HepG2 (cell line): Measurements from ENCODE around the gene TTC28. TPM values are rescaled to one million over a fixed set of nuclear protein-coding genes. Genes with fewer than 3 reads are reported as not detected.
A peak's percentile ranks its signal among the peaks of the same experiment; 100 is the strongest.

Source experiments
- CERS6 ChIP-seq: sonication (generic); formaldehyde crosslinking; IDR thresholded peaks from 2 replicates; pipeline ENCODE4 v1.5.0; 2020; ENCODE audit warnings: missing genetic modification reagents
- EED ChIP-seq: sonication (generic); formaldehyde crosslinking; IDR thresholded peaks from 2 replicates; pipeline ENCODE4 v1.5.0; 2020; ENCODE audit warnings: mild to moderate bottlenecking, missing genetic modification reagents
- ETV5 ChIP-seq: IDR thresholded peaks from 2 replicates; pipeline ENCODE4 v1.6.1; 2018; ENCODE audit warnings: missing biosample characterization, missing genetic modification reagents, inconsistent platforms, borderline replicate concordance
- GPN1 ChIP-seq: sonication (generic); formaldehyde crosslinking; IDR thresholded peaks from 2 replicates; pipeline ENCODE4 v1.5.1; 2020; ENCODE audit warnings: missing genetic modification reagents, borderline replicate concordance
- HMG20B ChIP-seq: conservative IDR thresholded peaks from 2 replicates; pipeline ENCODE4 v1.6.1; 2016; ENCODE audit warnings: missing genetic modification reagents, missing compliant biosample characterization
- KMT2B ChIP-seq: IDR thresholded peaks from 2 replicates; pipeline ENCODE4 v1.6.1; 2016; ENCODE audit warnings: missing genetic modification reagents, missing compliant biosample characterization
- MAZ ChIP-seq, 2 experiments: sonication (generic) in 1 of 2; formaldehyde crosslinking in 1 of 2; IDR thresholded peaks; 2 replicates each; pipeline versions ENCODE4 v1.5.0 to v1.6.1; 2012 to 2020; ENCODE audit warnings: low read depth in 2 of 2, mild to moderate bottlenecking in 2 of 2, borderline replicate concordance in 1 of 2, improper control_type of control experiment in 1 of 2, low read length in 1 of 2, missing genetic modification reagents in 1 of 2, moderate library complexity in 1 of 2
- MED8 ChIP-seq: sonication (generic); formaldehyde crosslinking; IDR thresholded peaks from 2 replicates; pipeline ENCODE4 v1.8.1; 2023; ENCODE audit warnings: mild to moderate bottlenecking, missing genetic modification reagents; ENCODE audit not compliant: insufficient replicate concordance
- NR3C1 ChIP-seq: sonication (generic); formaldehyde crosslinking; IDR thresholded peaks from 2 replicates; pipeline ENCODE4 v1.4.0; 2020; ENCODE audit warnings: missing genetic modification reagents
- PCBP2 ChIP-seq: fragments of 200-400 bp; formaldehyde crosslinking; optimal IDR thresholded peaks from 2 replicates; pipeline ENCODE3; 2018; ENCODE audit warnings: low read length, low read depth; ENCODE audit not compliant: poor library complexity, severe bottlenecking
- RBM22 ChIP-seq: fragments of 200-400 bp; formaldehyde crosslinking; optimal IDR thresholded peaks from 2 replicates; pipeline ENCODE3; 2017; ENCODE audit warnings: mild to moderate bottlenecking, low read length, moderate library complexity
- RBM39 ChIP-seq: fragments of 200-400 bp; formaldehyde crosslinking; IDR thresholded peaks from one replicate; pipeline ENCODE4 v1.6.1; 2018; ENCODE audit warnings: antibody characterized with exemption, mild to moderate bottlenecking, low read depth, low read length; ENCODE audit not compliant: poor library complexity, severe bottlenecking
- RFXAP ChIP-seq: sonication (generic); formaldehyde crosslinking; IDR thresholded peaks from 2 replicates; pipeline ENCODE4 v1.4.0; 2020; ENCODE audit warnings: missing genetic modification reagents, borderline replicate concordance
- RXRB ChIP-seq: IDR thresholded peaks from 2 replicates; pipeline ENCODE4 v1.6.1; 2016; ENCODE audit warnings: borderline replicate concordance, missing genetic modification reagents, missing compliant biosample characterization
- TBX2 ChIP-seq: sonication (generic); formaldehyde crosslinking; IDR thresholded peaks from 2 replicates; pipeline ENCODE4 v1.5.0; 2020; ENCODE audit warnings: missing genetic modification reagents, mild to moderate bottlenecking, borderline replicate concordance
- TGIF2 ChIP-seq: IDR thresholded peaks from 2 replicates; pipeline ENCODE4 v1.6.1; 2016; ENCODE audit warnings: control low read depth, missing compliant biosample characterization
- ZNF274 ChIP-seq: sonication (generic); formaldehyde crosslinking; IDR thresholded peaks from 2 replicates; pipeline ENCODE4 v1.5.1; 2020; ENCODE audit warnings: mild to moderate bottlenecking, missing genetic modification reagents
- ZNF790 ChIP-seq: sonication (generic); formaldehyde crosslinking; IDR thresholded peaks from 2 replicates; pipeline ENCODE4 v1.8.0; 2022; ENCODE audit warnings: missing genetic modification reagents, mild to moderate bottlenecking, borderline replicate concordance
- ZUFSP ChIP-seq: sonication (generic); formaldehyde crosslinking; IDR thresholded peaks from 2 replicates; pipeline ENCODE4 v1.9.0; 2021; ENCODE audit warnings: missing genetic modification reagents, mild to moderate bottlenecking, borderline replicate concordance
- polyA plus RNA-seq, 8 experiments: library from polyadenylated mRNA; depleted of rRNA in 3 of 8; stranded (reverse) in 7 of 8; unstranded in 1 of 8; fragments of >200 nt; fragmentation: Illumina TruSeq in 4 of 8; extraction: Trizol in 4 of 8; gene quantifications; 2 replicates each; pipeline versions ENCODE4 v1.2.1 to v1.2.3, GENCODE V29; 2011 to 2016; ENCODE audit warnings: low read depth in 4 of 8, missing spikeins in 1 of 8, mixed read lengths in 1 of 8; ENCODE audit not compliant: insufficient read depth in 1 of 8
- total RNA-seq, 5 experiments: library from RNA; depleted of rRNA; stranded (reverse); fragments of >200 nt; fragmentation: Illumina TruSeq; extraction: Trizol; gene quantifications; 2 replicates each; pipeline ENCODE4 v1.2.3, GENCODE V29; 2016; ENCODE audit warnings: low read depth in 1 of 5
- TF ChIP-seq, protein P1 (sequence below): sonication (generic); formaldehyde crosslinking; IDR thresholded peaks from 2 replicates; pipeline ENCODE4; 2020; ENCODE audit warnings: missing genetic modification reagents, mild to moderate bottlenecking, borderline replicate concordance
- TF ChIP-seq, protein P2 (sequence below): sonication (generic); formaldehyde crosslinking; IDR thresholded peaks from 2 replicates; pipeline ENCODE4 v1.8.0; 2022; ENCODE audit warnings: missing genetic modification reagents, mild to moderate bottlenecking, inconsistent platforms, borderline replicate concordance

TTC28 gene
- total and polyA plus RNA-seq, 2 of the 13 experiments (the other 11 are each of a cell fraction or from before 2014, with no cell fraction given): 4.2 to 13.1 TPM

DNA sequence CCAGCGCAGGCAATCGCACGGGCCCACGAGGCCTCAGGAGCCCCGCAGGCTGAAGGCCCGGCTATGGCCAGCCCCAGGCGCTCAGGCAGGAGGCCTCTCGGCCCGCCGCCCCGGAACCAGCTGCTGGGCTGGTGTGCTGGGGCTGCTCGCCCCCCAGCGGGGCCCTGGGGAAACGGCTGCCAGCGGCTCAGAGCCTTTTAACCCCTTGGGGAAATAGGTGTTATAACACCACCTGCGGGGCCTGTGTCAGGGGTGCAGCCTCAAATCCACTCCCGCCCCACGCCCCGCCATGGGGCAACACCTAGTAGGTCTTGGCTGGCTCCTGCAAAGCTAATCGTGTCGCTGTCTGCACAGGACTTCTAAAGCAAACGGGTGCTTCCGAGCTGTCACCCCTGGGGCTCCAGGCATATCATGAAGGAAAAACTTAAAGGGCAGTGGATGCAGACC lies 237.4 kb downstream of the TTC28 start (continued):
- TF ChIP-seq MAZ (IDR thresholded peaks at IDR 0.05; ENCODE audit: borderline replicate concordance, low read depth, low read length) (peak; percentile 58; the same call in 1 of the 2 replicates), MAZ (CRISPR knock-in tag; IDR thresholded peaks at IDR 0.05; ENCODE audit: low read depth) (peak; percentile 68), ETV5 (CRISPR knock-in tag) (peak; percentile 54; the same call in 1 of the 2 replicates), RBM39 (peak; percentile 85), ZNF274 (peak; percentile 65), GPN1 (no peak), NR3C1 (CRISPR knock-in tag) (no peak), CERS6 (CRISPR knock-in tag) (no peak), RBM22 (no peak), PCBP2 (no peak), KMT2B (CRISPR knock-in tag) (peak; percentile 41; the same call in 1 of the 2 replicates), TBX2 (CRISPR knock-in tag) (peak; percentile 90), RFXAP (CRISPR knock-in tag) (peak; percentile 18; the same call in 1 of the 2 replicates), TGIF2 (CRISPR knock-in tag) (no peak), HMG20B (no peak), MED8 (CRISPR knock-in tag) (peak; percentile 38), ZUFSP (CRISPR knock-in tag) (no peak), RXRB (no peak; the same call in none of the 2 replicates), EED (CRISPR knock-in tag) (peak; percentile 68; the same call in 1 of the 2 replicates), ZNF790 (CRISPR knock-in tag) (no peak)
- TF ChIP-seq, protein P1, sequence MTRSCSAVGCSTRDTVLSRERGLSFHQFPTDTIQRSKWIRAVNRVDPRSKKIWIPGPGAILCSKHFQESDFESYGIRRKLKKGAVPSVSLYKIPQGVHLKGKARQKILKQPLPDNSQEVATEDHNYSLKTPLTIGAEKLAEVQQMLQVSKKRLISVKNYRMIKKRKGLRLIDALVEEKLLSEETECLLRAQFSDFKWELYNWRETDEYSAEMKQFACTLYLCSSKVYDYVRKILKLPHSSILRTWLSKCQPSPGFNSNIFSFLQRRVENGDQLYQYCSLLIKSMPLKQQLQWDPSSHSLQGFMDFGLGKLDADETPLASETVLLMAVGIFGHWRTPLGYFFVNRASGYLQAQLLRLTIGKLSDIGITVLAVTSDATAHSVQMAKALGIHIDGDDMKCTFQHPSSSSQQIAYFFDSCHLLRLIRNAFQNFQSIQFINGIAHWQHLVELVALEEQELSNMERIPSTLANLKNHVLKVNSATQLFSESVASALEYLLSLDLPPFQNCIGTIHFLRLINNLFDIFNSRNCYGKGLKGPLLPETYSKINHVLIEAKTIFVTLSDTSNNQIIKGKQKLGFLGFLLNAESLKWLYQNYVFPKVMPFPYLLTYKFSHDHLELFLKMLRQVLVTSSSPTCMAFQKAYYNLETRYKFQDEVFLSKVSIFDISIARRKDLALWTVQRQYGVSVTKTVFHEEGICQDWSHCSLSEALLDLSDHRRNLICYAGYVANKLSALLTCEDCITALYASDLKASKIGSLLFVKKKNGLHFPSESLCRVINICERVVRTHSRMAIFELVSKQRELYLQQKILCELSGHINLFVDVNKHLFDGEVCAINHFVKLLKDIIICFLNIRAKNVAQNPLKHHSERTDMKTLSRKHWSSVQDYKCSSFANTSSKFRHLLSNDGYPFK (CRISPR knock-in tag): peak; percentile 48; the same call in 1 of the 2 replicates
- TF ChIP-seq, protein P2, sequence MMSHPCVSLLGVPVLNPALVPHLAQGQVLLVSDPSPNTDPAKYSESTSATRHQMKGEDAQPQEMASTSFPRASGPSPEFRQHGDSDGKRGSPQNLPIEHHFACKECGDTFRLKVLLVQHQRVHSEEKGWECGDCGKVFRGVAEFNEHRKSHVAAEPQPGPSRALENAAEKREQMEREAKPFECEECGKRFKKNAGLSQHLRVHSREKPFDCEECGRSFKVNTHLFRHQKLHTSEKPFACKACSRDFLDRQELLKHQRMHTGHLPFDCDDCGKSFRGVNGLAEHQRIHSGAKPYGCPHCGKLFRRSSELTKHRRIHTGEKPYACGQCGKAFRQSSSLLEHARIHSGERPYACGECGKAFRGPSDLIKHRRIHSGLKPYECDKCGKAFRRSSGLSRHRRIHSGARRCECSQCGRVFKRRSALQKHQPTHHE (CRISPR knock-in tag): no peak
